Vagina (tissue), 2 donors: ENCODE results near the gene PHACTR3.

ENCODE experiments used
- CTCF ChIP-seq, 3 experiments: fragments of 450-650 bp in 2 of 3; fragments of 200-600 bp in 1 of 3; sonication (generic) in 1 of 3; IDR thresholded peaks; one replicate each; pipeline ENCODE4 v1.5.1; 2017 to 2019; ENCODE audit warnings: antibody characterized with exemption in 3 of 3, mild to moderate bottlenecking in 2 of 3, moderate library complexity in 2 of 3
- POLR2A ChIP-seq, 2 donors: fragments of 450-650 bp; IDR thresholded peaks; one replicate each; pipeline ENCODE4 v1.6.1; 2017; ENCODE audit warnings: antibody characterized with exemption in 2 of 2, mild to moderate bottlenecking in 2 of 2, moderate library complexity in 2 of 2

- TF ChIP-seq POLR2A (IDR thresholded peaks at IDR 0.05) (no peak), CTCF (IDR thresholded peaks at IDR 0.05) (no peak)
These were observed 216.1 kb downstream of the PHACTR3 start for GRCh38 chr20:59820204-59821041.
